Panc1 (cell line): ENCODE data around the gene CHMP5.

ENCODE experiments used
- REST ChIP-seq, 2 experiments: IDR thresholded peaks; 2 replicates each; pipeline ENCODE4 v1.6.1; 2011 to 2012; ENCODE audit warnings: low read depth in 2 of 2, control low read depth in 1 of 2, low read length in 1 of 2, mild to moderate bottlenecking in 1 of 2, moderate library complexity in 1 of 2; ENCODE audit not compliant: insufficient read depth in 1 of 2
- TF ChIP-seq, protein P1 (sequence below): fragments of 450-650 bp; IDR thresholded peaks from 2 replicates; pipeline ENCODE4 v1.5.1; 2017; ENCODE audit warnings: mild to moderate bottlenecking

DNA sequence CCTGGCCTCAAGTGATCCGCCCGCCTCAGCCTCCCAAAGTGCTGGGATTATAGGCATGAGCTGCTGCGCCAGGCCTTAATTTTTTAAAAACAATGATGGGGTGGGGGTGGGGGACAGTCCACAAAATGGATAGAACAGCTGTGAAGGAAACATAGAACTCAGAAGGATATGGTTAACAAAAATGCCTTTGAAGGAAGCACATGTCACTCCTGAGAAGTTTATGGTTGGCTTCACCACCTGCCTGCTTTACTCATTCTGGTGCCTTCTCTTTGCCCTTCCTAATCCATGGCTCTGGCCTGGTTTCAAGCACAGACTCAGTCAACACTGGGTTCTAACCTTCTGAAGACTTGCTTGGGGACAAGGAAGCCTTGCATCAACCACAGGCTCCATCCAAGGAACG is 10.6 kb upstream of the CHMP5 start:
- TF ChIP-seq, protein P1, sequence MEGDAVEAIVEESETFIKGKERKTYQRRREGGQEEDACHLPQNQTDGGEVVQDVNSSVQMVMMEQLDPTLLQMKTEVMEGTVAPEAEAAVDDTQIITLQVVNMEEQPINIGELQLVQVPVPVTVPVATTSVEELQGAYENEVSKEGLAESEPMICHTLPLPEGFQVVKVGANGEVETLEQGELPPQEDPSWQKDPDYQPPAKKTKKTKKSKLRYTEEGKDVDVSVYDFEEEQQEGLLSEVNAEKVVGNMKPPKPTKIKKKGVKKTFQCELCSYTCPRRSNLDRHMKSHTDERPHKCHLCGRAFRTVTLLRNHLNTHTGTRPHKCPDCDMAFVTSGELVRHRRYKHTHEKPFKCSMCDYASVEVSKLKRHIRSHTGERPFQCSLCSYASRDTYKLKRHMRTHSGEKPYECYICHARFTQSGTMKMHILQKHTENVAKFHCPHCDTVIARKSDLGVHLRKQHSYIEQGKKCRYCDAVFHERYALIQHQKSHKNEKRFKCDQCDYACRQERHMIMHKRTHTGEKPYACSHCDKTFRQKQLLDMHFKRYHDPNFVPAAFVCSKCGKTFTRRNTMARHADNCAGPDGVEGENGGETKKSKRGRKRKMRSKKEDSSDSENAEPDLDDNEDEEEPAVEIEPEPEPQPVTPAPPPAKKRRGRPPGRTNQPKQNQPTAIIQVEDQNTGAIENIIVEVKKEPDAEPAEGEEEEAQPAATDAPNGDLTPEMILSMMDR = no peak
- no peak for TF ChIP-seq REST (IDR thresholded peaks at IDR 0.05; ENCODE audit: insufficient read depth in 1 of 2, low read depth in 2 of 2, low read length in 1 of 2)
